ENCODE measurements around the gene ARRB2. TPM values are rescaled to one million over a fixed set of nuclear protein-coding genes. Genes with fewer than 3 reads are reported as not detected.

Gene ARRB2
- total and polyA plus RNA-seq, 2 of the 8 experiments (the other 6 are each of a cell fraction or from before 2014, with no cell fraction given): 72.4 to 101 TPM

- H3K23me2 ChIP-seq (ENCODE audit: low read depth, low read length): no peaks in the 10 kb centered on the region; the same call in 1 of the 2 replicates
- no peak overlapping the region for H2BK120ac ChIP-seq (replicated peaks; ENCODE audit: low read depth, low read length)
- H3K4me3 ChIP-seq (ENCODE audit: extremely low read depth in 1 of 4, insufficient read depth in 2 of 4, low read depth in 3 of 4, low read length in 4 of 4): no peak overlapping the region
- peaks cover 35 to 79% (median 64%) of the 10 kb centered on the region in 4 experiments for H3K36me3 ChIP-seq (ENCODE audit: control insufficient read depth in 2 of 4, insufficient read depth in 4 of 4, low read length in 3 of 4)
- peaks cover 0 to 6% of the 10 kb centered on the region in 2 experiments; a peak in 2 of 4 replicates for H3K79me2 ChIP-seq (ENCODE audit: control insufficient read depth in 1 of 2, insufficient read depth in 2 of 2, low read length in 2 of 2)
- no peak overlapping the region for H3K27ac ChIP-seq (ENCODE audit: low read depth, low read length)
- POLR2A ChIA-PET (ENCODE audit: partially characterized antibody): no interaction called here
- H2BK20ac ChIP-seq (ENCODE audit: low read length): no peak overlapping the region
- H4K5ac ChIP-seq (ENCODE audit: insufficient read length, low read depth, low read length): no peak overlapping the region
- H3K14ac ChIP-seq (ENCODE audit: insufficient read length): no peak overlapping the region
- no peak overlapping the region for H2BK5ac ChIP-seq (ENCODE audit: low read depth, low read length)
- DNase-seq (ENCODE audit: low read depth in 1 of 2, low spot score in 2 of 2) (no peak), FAIRE-seq (no peak)
- H3K4me1 ChIP-seq (replicated peaks in 1 of 4; ENCODE audit: control insufficient read depth in 3 of 4, insufficient read depth in 4 of 4, low read length in 3 of 4): no peaks in the 10 kb centered on the region
- H3K18ac ChIP-seq (ENCODE audit: extremely low read depth, low read length): no peak overlapping the region
- H3K79me1 ChIP-seq (ENCODE audit: low read depth, low read length): no peaks in the 10 kb centered on the region; the same call in 1 of the 2 replicates
- peaks cover 9 to 19% of the 10 kb centered on the region in 2 experiments for H4K20me1 ChIP-seq (replicated peaks in 1 of 2; ENCODE audit: control insufficient read depth in 1 of 2, insufficient read depth in 2 of 2, low read length in 2 of 2)
- H2BK15ac ChIP-seq (ENCODE audit: low read length): no peak overlapping the region
- H2AFZ ChIP-seq (ENCODE audit: low read length): no peak overlapping the region
- no peak overlapping the region for H3K56ac ChIP-seq (replicated peaks; ENCODE audit: insufficient read length, low read depth, low read length)
- H3K23ac ChIP-seq (ENCODE audit: insufficient read length): no peak overlapping the region
- no peaks in the 10 kb centered on the region for H3K27me3 ChIP-seq (replicated peaks in 1 of 4; ENCODE audit: control insufficient read depth in 3 of 4, extremely low read depth in 1 of 4, insufficient read depth in 3 of 4, low read length in 3 of 4)
- CTCF ChIA-PET (ENCODE audit: partially characterized antibody): interaction anchor here (0.9 to 1.0 kb wide), 2 partner anchors 113 to 209 kb away, joined by 3 to 4 read pairs; no protein-coding TSS in a partner anchor
- H3K4ac ChIP-seq (replicated peaks; ENCODE audit: insufficient read length, low read depth, low read length): no peak overlapping the region
- H3K4me2 ChIP-seq (ENCODE audit: insufficient read depth in 1 of 2, low read depth in 2 of 2, low read length in 2 of 2): no peak overlapping the region
- H2AK5ac ChIP-seq (ENCODE audit: low read depth, low read length): no peak overlapping the region
- H3K9ac ChIP-seq (replicated peaks in 1 of 4; ENCODE audit: extremely low read depth in 1 of 4, low read depth in 3 of 4, low read length in 3 of 4): no peak overlapping the region
- WGBS, 2 experiments (ENCODE audit: extremely low coverage in 1 of 2, insufficient coverage in 1 of 2, insufficient read length in 1 of 2, insufficient replicate concordance in 2 of 2, low coverage in 1 of 2, low lambda C conversion rate in 2 of 2, missing lambda C conversion rate in 1 of 2): 83% methylated on average over 7 of the region's 7 CpGs; no CpG with 5 or more reads in 1 of the 2 experiments
- no peaks in the 10 kb centered on the region for H3K9me3 ChIP-seq (ENCODE audit: insufficient read depth in 2 of 2, low read depth in 1 of 2, low read length in 1 of 2)
- no peak overlapping the region for H4K8ac ChIP-seq (ENCODE audit: extremely low read depth, insufficient read depth, low read length)
- no peak overlapping the region for H4K91ac ChIP-seq (replicated peaks; ENCODE audit: insufficient read length, low read length)
- H2BK12ac ChIP-seq (ENCODE audit: low read depth, low read length): no peak overlapping the region
- TF ChIP-seq EZH2 (IDR thresholded peaks at IDR 0.05; ENCODE audit: low read depth, low read length, severe bottlenecking) (no peak), ATF3 (IDR thresholded peaks at IDR 0.05; ENCODE audit: insufficient read depth, low read depth, low read length) (no peak), USF2 (IDR thresholded peaks at IDR 0.05; ENCODE audit: low read length) (no peak), MAFK (IDR thresholded peaks at IDR 0.05; ENCODE audit: low read depth, low read length) (no peak)
These were observed 30.8 kb upstream of the ARRB2 start for GRCh38 chr17:4679658-4680057.

Measured in H1 (cell line).